Measurements from ENCODE around the gene ALPK3. TPM values are rescaled to one million over a fixed set of nuclear protein-coding genes. Genes with fewer than 3 reads are reported as not detected.

The ALPK3 gene
- polyA plus RNA-seq, 1 donor (not counting 4 experiments of a cell fraction or from before 2014, with no cell fraction given) = 0.07 TPM

DNA sequence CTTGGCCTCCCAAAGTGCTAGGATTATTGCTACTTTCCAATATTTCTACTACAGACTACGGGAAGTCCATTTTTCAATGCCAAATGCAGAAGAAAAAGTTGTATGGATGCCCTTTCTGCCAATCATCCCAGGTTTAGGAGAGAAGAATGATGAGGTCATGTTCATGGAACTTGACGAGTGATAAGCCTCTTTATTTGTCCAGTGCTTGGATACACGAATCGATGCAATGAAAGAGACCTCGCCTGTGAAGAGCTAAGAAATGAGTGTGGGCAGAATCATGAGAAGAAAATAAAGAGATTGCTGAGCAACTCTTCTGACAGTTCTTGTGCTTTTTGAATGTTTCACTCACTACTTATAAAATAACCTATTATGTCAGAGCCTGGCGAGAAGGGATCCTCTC, 66.3 kb downstream of the ALPK3 start:
- FAIRE-seq = no peak
- DNase-seq (ENCODE audit: low read depth, low spot score) = no peak
- Histone ChIP-seq H4K20me1 (ENCODE audit: control insufficient read depth, extremely low read depth, insufficient read depth, low read length) (no peaks in the 10 kb centered on the region), H3K27ac (ENCODE audit: control insufficient read depth, insufficient read depth, low read length) (no peak overlapping the region), H3K27me3 (ENCODE audit: control insufficient read depth, extremely low read depth, insufficient read depth, low read length) (no peaks in the 10 kb centered on the region), H3K9me1 (ENCODE audit: control insufficient read depth, extremely low read depth, insufficient read depth, low read length) (no peaks in the 10 kb centered on the region), H3K9ac (ENCODE audit: control insufficient read depth, extremely low read depth, insufficient read depth, low read length) (no peak overlapping the region), H3K4me2 (ENCODE audit: control insufficient read depth, extremely low read depth, insufficient read depth, low read depth, low read length) (no peak overlapping the region), H3K9me3 (ENCODE audit: control insufficient read depth, low read depth, low read length) (no peaks in the 10 kb centered on the region), H3K79me2 (ENCODE audit: control insufficient read depth, insufficient read depth, low read length) (no peaks in the 10 kb centered on the region), H3K36me3 (ENCODE audit: control insufficient read depth in 2 of 2, extremely low read depth in 1 of 2, insufficient read depth in 2 of 2, low read length in 2 of 2) (no peaks in the 10 kb centered on the region), H3K4me1 (ENCODE audit: control insufficient read depth, extremely low read depth, insufficient read depth, low read length) (no peaks in the 10 kb centered on the region), H2AFZ (ENCODE audit: control insufficient read depth, low read length) (no peak overlapping the region), H3K4me3 (ENCODE audit: control insufficient read depth in 2 of 3, extremely low read depth in 1 of 3, insufficient read depth in 2 of 3, low read depth in 1 of 3, low read length in 3 of 3) (no peak overlapping the region)
- no peak for TF ChIP-seq EZH2 (IDR thresholded peaks at IDR 0.05; ENCODE audit: low read length)
- TF ChIP-seq, protein P1, sequence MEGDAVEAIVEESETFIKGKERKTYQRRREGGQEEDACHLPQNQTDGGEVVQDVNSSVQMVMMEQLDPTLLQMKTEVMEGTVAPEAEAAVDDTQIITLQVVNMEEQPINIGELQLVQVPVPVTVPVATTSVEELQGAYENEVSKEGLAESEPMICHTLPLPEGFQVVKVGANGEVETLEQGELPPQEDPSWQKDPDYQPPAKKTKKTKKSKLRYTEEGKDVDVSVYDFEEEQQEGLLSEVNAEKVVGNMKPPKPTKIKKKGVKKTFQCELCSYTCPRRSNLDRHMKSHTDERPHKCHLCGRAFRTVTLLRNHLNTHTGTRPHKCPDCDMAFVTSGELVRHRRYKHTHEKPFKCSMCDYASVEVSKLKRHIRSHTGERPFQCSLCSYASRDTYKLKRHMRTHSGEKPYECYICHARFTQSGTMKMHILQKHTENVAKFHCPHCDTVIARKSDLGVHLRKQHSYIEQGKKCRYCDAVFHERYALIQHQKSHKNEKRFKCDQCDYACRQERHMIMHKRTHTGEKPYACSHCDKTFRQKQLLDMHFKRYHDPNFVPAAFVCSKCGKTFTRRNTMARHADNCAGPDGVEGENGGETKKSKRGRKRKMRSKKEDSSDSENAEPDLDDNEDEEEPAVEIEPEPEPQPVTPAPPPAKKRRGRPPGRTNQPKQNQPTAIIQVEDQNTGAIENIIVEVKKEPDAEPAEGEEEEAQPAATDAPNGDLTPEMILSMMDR (optimal IDR thresholded peaks at IDR 0.05 in 1 of 3, IDR thresholded peaks at IDR 0.05 in 1 of 3, conservative IDR thresholded peaks at IDR 0.05 in 1 of 3; ENCODE audit: extremely low read depth in 1 of 3, insufficient read depth in 2 of 3, low read length in 3 of 3) = no peak
- dilution Hi-C loops (cut with MboI; ENCODE audit: extremely low pct_ligation_motif_present, low sequenced_read_pairs) = no loop called here

DNA sequence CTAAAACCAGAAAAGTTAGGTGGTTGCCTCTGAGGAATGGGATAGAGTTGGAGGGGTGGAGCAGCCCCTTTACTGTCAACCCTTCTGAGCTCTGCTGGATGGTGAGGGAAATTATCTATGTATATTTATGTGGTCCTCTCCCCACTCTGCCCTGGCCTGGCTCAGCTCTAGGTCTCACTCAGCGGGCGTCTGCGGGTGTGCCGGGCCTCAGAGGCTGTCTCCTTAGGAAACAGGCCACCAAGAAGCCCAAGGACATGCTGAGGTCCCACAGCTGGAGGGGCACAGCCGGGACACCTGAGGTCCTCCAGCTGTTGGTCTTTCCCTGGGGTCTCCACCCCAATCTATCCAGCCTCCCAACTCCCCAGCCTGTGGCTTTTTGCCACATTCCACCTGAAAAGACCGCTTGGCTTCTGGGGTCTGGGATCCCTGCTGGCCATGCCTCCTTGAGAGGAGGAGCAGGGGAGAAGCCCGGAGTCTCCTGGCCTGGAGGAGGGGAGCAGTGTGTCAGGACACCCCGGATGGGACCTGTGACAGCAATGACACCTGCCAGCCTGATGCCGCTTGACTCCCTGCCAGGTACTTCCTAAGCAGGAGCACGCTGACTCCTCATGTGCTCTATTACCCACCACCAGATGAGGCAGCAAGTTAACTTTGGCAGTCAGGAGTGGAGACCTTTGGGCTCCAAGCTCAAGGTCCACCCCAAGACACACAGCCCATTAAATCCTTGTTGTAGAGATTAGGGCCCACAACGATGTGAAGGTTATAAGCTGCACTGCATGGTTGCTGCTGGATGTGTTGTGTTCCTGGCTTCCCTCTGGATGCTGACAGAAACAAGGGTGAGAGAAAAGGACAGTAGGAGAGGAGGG, 67.0 kb downstream of the ALPK3 start, which contains the start of gene SLC28A1:
Gene SLC28A1, plus strand, starts transcription at position 747 of the 866 bp plus-strand sequence. CDS start 3,099 bp downstream, outside the sequence.
- TF ChIP-seq, protein P1 (optimal IDR thresholded peaks at IDR 0.05 in 1 of 3, IDR thresholded peaks at IDR 0.05 in 1 of 3, conservative IDR thresholded peaks at IDR 0.05 in 1 of 3; ENCODE audit: extremely low read depth in 1 of 3, insufficient read depth in 2 of 3, low read length in 3 of 3) = no peak
- TF ChIP-seq EZH2 (IDR thresholded peaks at IDR 0.05; ENCODE audit: low read length) = no peak
- Histone ChIP-seq H3K36me3 (ENCODE audit: control insufficient read depth in 2 of 2, extremely low read depth in 1 of 2, insufficient read depth in 2 of 2, low read length in 2 of 2) (no peaks in the 10 kb centered on the region), H3K4me1 (ENCODE audit: control insufficient read depth, extremely low read depth, insufficient read depth, low read length) (no peaks in the 10 kb centered on the region), H3K79me2 (ENCODE audit: control insufficient read depth, insufficient read depth, low read length) (no peaks in the 10 kb centered on the region), H3K4me2 (ENCODE audit: control insufficient read depth, extremely low read depth, insufficient read depth, low read depth, low read length) (no peak within 1 kb of the TSS), H3K9ac (ENCODE audit: control insufficient read depth, extremely low read depth, insufficient read depth, low read length) (no peak within 1 kb of the TSS), H3K27ac (ENCODE audit: control insufficient read depth, insufficient read depth, low read length) (no peak within 1 kb of the TSS), H2AFZ (ENCODE audit: control insufficient read depth, low read length) (no peak within 1 kb of the TSS), H3K9me1 (ENCODE audit: control insufficient read depth, extremely low read depth, insufficient read depth, low read length) (no peaks in the 10 kb centered on the region), H3K27me3 (ENCODE audit: control insufficient read depth, extremely low read depth, insufficient read depth, low read length) (no peaks in the 10 kb centered on the region), H4K20me1 (ENCODE audit: control insufficient read depth, extremely low read depth, insufficient read depth, low read length) (no peaks in the 10 kb centered on the region), H3K9me3 (ENCODE audit: control insufficient read depth, low read depth, low read length) (no peaks in the 10 kb centered on the region), H3K4me3 (ENCODE audit: control insufficient read depth in 2 of 3, extremely low read depth in 1 of 3, insufficient read depth in 2 of 3, low read depth in 1 of 3, low read length in 3 of 3) (no peak within 1 kb of the TSS)
- DNase-seq (ENCODE audit: low read depth, low spot score) = no peak
- dilution Hi-C loops (cut with MboI; ENCODE audit: extremely low pct_ligation_motif_present, low sequenced_read_pairs) = no loop called here
- no peak for FAIRE-seq
